Endothelial cell of umbilical vein (primary cell): ENCODE measurements around the gene TUBB4A. TPM values are rescaled to one million over a fixed set of nuclear protein-coding genes. Genes with fewer than 3 reads are reported as not detected.

Source experiments
- BruUV-seq: library from RNA; stranded (reverse); fragments of 400-500 nt; replicated peaks from 2 replicates; lab custom pipeline; 2021; lab: Mats Ljungman, UMichigan
- CTCF ChIA-PET: fragments of 300-600, 350-600 bp; sonication (Branson Sonifier 250); formaldehyde crosslinking; loops from one replicate; lab custom pipeline; 2021; ENCODE audit warnings: antibody characterized with exemption, inconsistent platforms; lab: Charles Lee
- POLR2A ChIA-PET: fragments of 300-600, 350-600 bp; sonication (Branson Sonifier 250); formaldehyde crosslinking; loops from one replicate; lab custom pipeline; 2021; ENCODE audit warnings: antibody characterized with exemption, inconsistent platforms; lab: Charles Lee
- DNase-seq: peaks from one replicate; pipeline ENCODE4 v3.0.0-alpha.2; 2011; ENCODE audit warnings: low read depth, low spot score
- FAIRE-seq: peaks from 2 replicates; lab custom pipeline; 2011; peaks lifted over from hg19 to GRCh38; lab: Jason Lieb, UNC
- H2AFZ ChIP-seq: 2 replicates; pipeline ENCODE4 v1.6.0; 2012; ENCODE audit warnings: low read depth, low read length, control low read depth, inconsistent platforms
- H3K27ac ChIP-seq: 2 replicates; pipeline ENCODE4 v1.5.1; 2011; ENCODE audit warnings: low read depth, mild to moderate bottlenecking, control low read depth, low read length, moderate library complexity; ENCODE audit not compliant: insufficient read depth
- H3K27me3 ChIP-seq, 2 experiments: 2 replicates each; pipeline versions ENCODE4 v1.6.0 to v1.6.1; 2011; ENCODE audit warnings: low read length in 2 of 2, mixed read lengths in 1 of 2; ENCODE audit not compliant: control insufficient read depth in 2 of 2, insufficient read depth in 2 of 2
- H3K36me3 ChIP-seq, 2 experiments: 2 replicates in 1 of 2; 3 replicates in 1 of 2; pipeline ENCODE4 v1.5.1; 2011; ENCODE audit warnings: low read length in 2 of 2, mild to moderate bottlenecking in 1 of 2, moderate library complexity in 1 of 2; ENCODE audit not compliant: control insufficient read depth in 2 of 2, insufficient read depth in 2 of 2; ENCODE audit errors: extremely low read depth in 1 of 2
- H3K4me1 ChIP-seq: 3 replicates; pipeline ENCODE4 v1.5.1; 2011; ENCODE audit warnings: mild to moderate bottlenecking, low read length; ENCODE audit not compliant: control insufficient read depth, insufficient read depth; ENCODE audit errors: extremely low read depth
- H3K4me2 ChIP-seq: 2 replicates; pipeline ENCODE4 v1.6.1; 2011; ENCODE audit warnings: low read length, control low read depth, mixed read lengths; ENCODE audit not compliant: insufficient read depth
- H3K4me3 ChIP-seq, 3 experiments: fragments of 200-600 bp in 1 of 3; sonication (generic), shearing (Covaris generic) in 1 of 3; replicated peaks in 1 of 3; 2 replicates each; pipeline ENCODE4 v1.5.1; 2011 to 2016; ENCODE audit warnings: control low read depth in 3 of 3, low read length in 3 of 3, mild to moderate bottlenecking in 2 of 3, inconsistent platforms in 1 of 3, low read depth in 1 of 3, moderate library complexity in 1 of 3; ENCODE audit not compliant: insufficient read depth in 1 of 3
- H3K79me2 ChIP-seq: 2 replicates; pipeline ENCODE4 v1.6.0; 2012; ENCODE audit warnings: low read length, inconsistent platforms; ENCODE audit not compliant: control insufficient read depth, insufficient read depth
- H3K9ac ChIP-seq: replicated peaks from 2 replicates; pipeline ENCODE3; 2011; ENCODE audit warnings: low read length, control low read depth; ENCODE audit not compliant: insufficient read depth; ENCODE audit errors: extremely low read depth
- H3K9me1 ChIP-seq: replicated peaks from 3 replicates; pipeline ENCODE4 v1.6.0; 2011; ENCODE audit warnings: mild to moderate bottlenecking, low read length; ENCODE audit not compliant: control insufficient read depth, insufficient read depth; ENCODE audit errors: extremely low read depth
- H3K9me3 ChIP-seq: replicated peaks from 2 replicates; pipeline ENCODE4 v1.5.1; 2012; ENCODE audit warnings: low read length, inconsistent platforms; ENCODE audit not compliant: control insufficient read depth, insufficient read depth
- H4K20me1 ChIP-seq: replicated peaks from 2 replicates; pipeline ENCODE3; 2011; ENCODE audit warnings: mild to moderate bottlenecking, low read length; ENCODE audit not compliant: control insufficient read depth, insufficient read depth; ENCODE audit errors: extremely low read depth
- CTCF ChIP-seq, 2 donors: IDR thresholded peaks; 1 replicate in 1 of 2; 2 replicates in 1 of 2; pipeline ENCODE4 v1.5.1; 2011; ENCODE audit warnings: low read length in 2 of 2, mild to moderate bottlenecking in 2 of 2, moderate library complexity in 2 of 2, control low read depth in 1 of 2, inconsistent platforms in 1 of 2, low read depth in 1 of 2; ENCODE audit not compliant: insufficient read depth in 1 of 2; ENCODE audit errors: extremely low read depth in 1 of 2
- EZH2 ChIP-seq: IDR thresholded peaks from 2 replicates; pipeline ENCODE4 v1.6.1; 2012; ENCODE audit warnings: borderline replicate concordance, low read depth, mild to moderate bottlenecking, moderate library complexity, low read length, inconsistent platforms; ENCODE audit not compliant: severe bottlenecking
- FOS ChIP-seq: IDR thresholded peaks from 2 replicates; pipeline ENCODE4 v1.6.1; 2011; ENCODE audit warnings: mild to moderate bottlenecking, low read length, moderate library complexity, borderline replicate concordance; ENCODE audit not compliant: insufficient read depth
- GATA2 ChIP-seq: IDR thresholded peaks from 2 replicates; pipeline ENCODE4 v1.7.0; 2011; ENCODE audit warnings: low read depth, mild to moderate bottlenecking, moderate library complexity, mixed read lengths, low read length; ENCODE audit not compliant: insufficient read length, insufficient read depth
- JUN ChIP-seq: IDR thresholded peaks from 2 replicates; pipeline ENCODE4 v1.6.1; 2011; ENCODE audit warnings: borderline replicate concordance, low read depth; ENCODE audit not compliant: insufficient read length, insufficient read depth
- MAX ChIP-seq: IDR thresholded peaks from 2 replicates; pipeline ENCODE4 v1.6.1; 2011; ENCODE audit not compliant: insufficient read depth, insufficient read length
- MYC ChIP-seq: IDR thresholded peaks from one replicate; pipeline ENCODE4 v1.6.1; 2011; ENCODE audit warnings: mild to moderate bottlenecking, low read depth, low read length
- POLR2A ChIP-seq: IDR thresholded peaks from 2 replicates; pipeline ENCODE4 v1.6.1; 2012; ENCODE audit warnings: low read depth, mild to moderate bottlenecking, control low read depth, low read length
- POLR2AphosphoS5 ChIP-seq: IDR thresholded peaks from 2 replicates; pipeline ENCODE4 v1.6.1; 2012; ENCODE audit warnings: low read depth, mild to moderate bottlenecking, control low read depth, low read length, moderate library complexity; ENCODE audit not compliant: insufficient read depth
- dilution Hi-C: fragments of 300-500 bp; cut with MboI; formaldehyde crosslinking; loops from one replicate; pipeline ENCODE4 v1.15.0; 2019; ENCODE audit warnings: low sequenced_read_pairs; ENCODE audit not compliant: extremely low pct_ligation_motif_present
- intact Hi-C: fragments of 100-400 bp; cut with micrococcal nuclease; formaldehyde crosslinking; loops from one replicate; pipeline ENCODE4 v1.10.0; 2022
- polyA plus RNA-seq, 4 experiments: library from polyadenylated mRNA; depleted of rRNA in 3 of 4; stranded (reverse) in 3 of 4; unstranded in 1 of 4; fragments of >200 nt; gene quantifications; 2 replicates each; pipeline versions ENCODE4 v1.2.1 to v1.2.3, GENCODE V29; 2011 to 2012; ENCODE audit warnings: missing spikeins in 1 of 4
- total RNA-seq: library from RNA; stranded (reverse); gene quantifications from 2 replicates; pipeline ENCODE4 v1.2.3, GENCODE V29; 2021

Gene TUBB4A
- total and polyA plus RNA-seq, 2 donors (not counting 3 experiments of a cell fraction or from before 2014, with no cell fraction given), result not detected

GRCh38 chr19:6471076-6471475 lies 31.0 kb downstream of the TUBB4A start:
- Histone ChIP-seq H3K27ac (no peak overlapping the region), H2AFZ (no peak overlapping the region), H3K9me3 (no peaks in the 10 kb centered on the region), H3K27me3 (peaks cover 0 to 9% of the 10 kb centered on the region in 2 experiments), H3K79me2 (no peaks in the 10 kb centered on the region), H4K20me1 (no peaks in the 10 kb centered on the region), H3K9me1 (no peaks in the 10 kb centered on the region), H3K4me2 (no peak overlapping the region), H3K4me3 (no peak overlapping the region), H3K4me1 (no peaks in the 10 kb centered on the region), H3K36me3 (no peaks in the 10 kb centered on the region), H3K9ac (no peak overlapping the region)
- BruUV-seq, result no TSS peak
- TF ChIP-seq CTCF (IDR thresholded peaks at IDR 0.05; ENCODE audit: extremely low read depth in 1 of 2, insufficient read depth in 1 of 2, low read depth in 1 of 2, low read length in 2 of 2) (no peak), FOS (no peak), EZH2 (no peak), MYC (no peak), POLR2A (no peak), GATA2 (no peak), JUN (no peak), MAX (no peak), POLR2AphosphoS5 (no peak)
- FAIRE-seq, result no peak
- CTCF ChIA-PET, result interaction anchor here (0.9 kb wide), 1 partner anchor 10 kb away, joined by 4 read pairs; the partner anchor contains the start of gene DENND1C
- POLR2A ChIA-PET, result no interaction called here
- dilution Hi-C loops (no loop called here), intact Hi-C loops (no loop called here)
- DNase-seq, result no peak
